Esophagus squamous epithelium (tissue), 5 donors: Measurements from ENCODE around the gene MALRD1. TPM values are rescaled to one million over a fixed set of nuclear protein-coding genes. Genes with fewer than 3 reads are reported as not detected.

Source experiments
- DNase-seq: peaks from one replicate; lab custom pipeline; 2025; lab: John Stamatoyannopoulos, UW
- H3K27ac ChIP-seq, 4 donors: fragments of 200-600 bp; sonication (generic); one replicate each; pipeline ENCODE4 v1.5.1; 2016 to 2019; ENCODE audit warnings: mild to moderate bottlenecking in 1 of 4
- H3K27me3 ChIP-seq, 4 donors: fragments of 200-600 bp; sonication (generic); 1 replicate in 3 of 4; 2 replicates in 1 of 4; pipeline versions ENCODE4 v1.5.1 to v1.6.0; 2017 to 2021; ENCODE audit warnings: antibody characterized with exemption in 1 of 4
- H3K36me3 ChIP-seq, 3 donors: fragments of 200-600 bp; sonication (generic); one replicate each; pipeline ENCODE4 v1.5.1; 2016 to 2019
- H3K4me1 ChIP-seq, 3 donors: fragments of 200-600 bp; sonication (generic); one replicate each; pipeline ENCODE4 v1.5.1; 2017 to 2019
- H3K4me3 ChIP-seq, 4 donors: fragments of 200-600 bp; sonication (generic); 1 replicate in 3 of 4; 2 replicates in 1 of 4; pipeline ENCODE4 v1.5.1; 2016 to 2019; ENCODE audit warnings: mild to moderate bottlenecking in 2 of 4, moderate library complexity in 1 of 4
- H3K9me3 ChIP-seq, 3 donors: fragments of 200-600 bp; sonication (generic); one replicate each; pipeline ENCODE4 v1.5.1; 2016 to 2019
- POLR2A ChIP-seq, 4 donors: fragments of 450-650 bp; IDR thresholded peaks; one replicate each; pipeline ENCODE4 v1.6.1; 2017; ENCODE audit warnings: antibody characterized with exemption in 4 of 4, mild to moderate bottlenecking in 4 of 4, moderate library complexity in 3 of 4
- WGBS, 2 donors: methylation state at CpG; one replicate each; pipeline ENCODE4 v1.1.5; 2018; 5-methylcytosine and 5-hydroxymethylcytosine counted together
- intact Hi-C: fragments of 100-400 bp; cut with DNase I; formaldehyde crosslinking; loops from one replicate; pipeline ENCODE4 v1.15.0; 2022
- total RNA-seq, 4 donors: library from RNA; depleted of rRNA; stranded (reverse); fragments of >200 nt; gene quantifications; one replicate each; pipeline ENCODE4 v1.1.0, GENCODE V29; 2016
- TF ChIP-seq, protein P1 (sequence below), 6 experiments: fragments of 450-650 bp in 4 of 6; fragments of 200-600 bp in 2 of 6; sonication (generic) in 2 of 6; IDR thresholded peaks; one replicate each; pipeline ENCODE4 v1.5.1; 2016 to 2019; ENCODE audit warnings: antibody characterized with exemption in 6 of 6, mild to moderate bottlenecking in 4 of 6, moderate library complexity in 4 of 6
- donor health status: DM: yes; HTN: yes; CAD: no.

MALRD1 gene
- total RNA-seq, 4 donors from 2014 or later = 0.38 TPM; not detected in 3

DNA sequence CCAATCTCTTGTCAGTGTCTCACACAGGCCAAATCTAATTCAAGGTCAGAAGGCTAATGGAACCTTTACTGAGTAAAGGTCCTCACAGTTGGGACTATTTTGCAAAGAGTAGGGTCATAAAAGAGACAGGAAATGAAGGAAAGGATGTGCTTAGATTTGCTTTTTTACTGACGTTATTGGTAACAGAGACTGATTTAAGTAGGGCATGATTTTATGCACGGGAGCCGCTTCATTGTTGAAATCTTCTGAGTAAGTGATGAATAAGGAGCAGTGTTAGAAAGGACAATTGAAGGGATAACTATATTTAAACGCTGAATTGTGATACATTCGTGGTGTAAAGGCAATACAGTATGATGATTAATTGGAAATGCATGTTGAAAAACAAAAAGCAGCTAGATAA lies 261.5 kb downstream of the MALRD1 start:
- H3K4me3 ChIP-seq = no peak overlapping the region
- no peaks in the 10 kb centered on the region for H3K4me1 ChIP-seq
- WGBS, 2 donors = 39 to 51% methylated on average over 5 of the region's 5 CpGs
- DNase-seq = no peak
- no peaks in the 10 kb centered on the region for H3K27me3 ChIP-seq
- no peak for TF ChIP-seq POLR2A (IDR thresholded peaks at IDR 0.05)
- TF ChIP-seq, protein P1, sequence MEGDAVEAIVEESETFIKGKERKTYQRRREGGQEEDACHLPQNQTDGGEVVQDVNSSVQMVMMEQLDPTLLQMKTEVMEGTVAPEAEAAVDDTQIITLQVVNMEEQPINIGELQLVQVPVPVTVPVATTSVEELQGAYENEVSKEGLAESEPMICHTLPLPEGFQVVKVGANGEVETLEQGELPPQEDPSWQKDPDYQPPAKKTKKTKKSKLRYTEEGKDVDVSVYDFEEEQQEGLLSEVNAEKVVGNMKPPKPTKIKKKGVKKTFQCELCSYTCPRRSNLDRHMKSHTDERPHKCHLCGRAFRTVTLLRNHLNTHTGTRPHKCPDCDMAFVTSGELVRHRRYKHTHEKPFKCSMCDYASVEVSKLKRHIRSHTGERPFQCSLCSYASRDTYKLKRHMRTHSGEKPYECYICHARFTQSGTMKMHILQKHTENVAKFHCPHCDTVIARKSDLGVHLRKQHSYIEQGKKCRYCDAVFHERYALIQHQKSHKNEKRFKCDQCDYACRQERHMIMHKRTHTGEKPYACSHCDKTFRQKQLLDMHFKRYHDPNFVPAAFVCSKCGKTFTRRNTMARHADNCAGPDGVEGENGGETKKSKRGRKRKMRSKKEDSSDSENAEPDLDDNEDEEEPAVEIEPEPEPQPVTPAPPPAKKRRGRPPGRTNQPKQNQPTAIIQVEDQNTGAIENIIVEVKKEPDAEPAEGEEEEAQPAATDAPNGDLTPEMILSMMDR (IDR thresholded peaks at IDR 0.05) = no peak
- no peak overlapping the region for H3K27ac ChIP-seq
- H3K36me3 ChIP-seq = no peaks in the 10 kb centered on the region
- no peaks in the 10 kb centered on the region for H3K9me3 ChIP-seq
- intact Hi-C loops = no loop called here

DNA sequence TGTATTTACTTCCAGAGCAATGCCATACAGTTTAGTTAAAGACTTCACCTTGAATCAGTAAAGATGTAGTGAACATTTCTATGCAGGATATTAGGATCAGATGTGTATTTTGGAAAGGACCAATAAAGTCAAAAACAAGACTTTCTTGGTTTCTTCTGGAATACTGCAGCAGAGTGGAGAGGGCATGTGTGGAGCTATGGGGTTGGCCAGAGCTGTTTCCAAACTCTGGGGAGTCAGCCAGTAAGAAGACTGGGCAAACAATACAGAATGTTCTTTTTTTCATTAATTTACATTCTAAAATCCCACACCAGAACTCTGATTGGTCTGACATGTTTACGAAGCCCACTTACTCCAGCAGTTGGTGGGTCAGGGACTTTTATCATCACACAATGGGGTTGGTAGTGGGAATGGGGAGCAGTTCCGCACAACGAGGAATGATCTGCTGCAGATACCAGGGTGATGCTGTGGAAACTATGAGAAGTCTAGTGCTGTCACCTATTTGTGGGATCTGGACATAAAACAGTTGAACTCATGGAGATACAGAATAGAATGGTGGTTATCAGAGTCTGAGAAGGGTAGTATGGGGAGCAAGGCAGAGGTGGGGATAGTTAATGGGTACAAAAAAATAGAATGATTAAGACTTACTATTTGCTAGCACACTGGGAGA lies 267.7 kb downstream of the MALRD1 start:
- Histone ChIP-seq H3K9me3 (no peaks in the 10 kb centered on the region), H3K4me1 (no peaks in the 10 kb centered on the region), H3K27me3 (no peaks in the 10 kb centered on the region), H3K4me3 (no peak overlapping the region), H3K36me3 (no peaks in the 10 kb centered on the region), H3K27ac (no peak overlapping the region)
- intact Hi-C loops = no loop called here
- 83 to 88% methylated on average over 3 of the region's 3 CpGs for whole genome bisulfite sequencing, 2 donors
- DNase-seq = no peak
- no peak for TF ChIP-seq POLR2A (IDR thresholded peaks at IDR 0.05)

DNA sequence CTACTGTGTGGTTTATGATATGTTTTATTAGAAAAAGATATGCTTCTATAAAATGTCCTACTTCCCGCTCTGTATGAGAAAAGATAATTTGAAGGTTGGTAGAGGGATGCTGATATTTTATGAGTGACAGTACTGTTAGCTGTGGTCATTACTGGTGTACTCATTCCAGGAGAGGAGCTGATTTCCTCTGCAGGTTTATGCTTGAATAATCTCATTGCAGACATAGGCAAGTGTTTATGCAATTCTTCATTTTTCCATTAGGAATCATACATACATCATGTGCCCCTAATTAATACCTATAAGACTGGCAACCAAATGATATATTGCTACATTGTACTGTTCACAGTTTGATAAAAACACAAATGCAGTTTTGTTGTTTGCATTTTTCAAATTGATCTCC lies 269.4 kb downstream of the MALRD1 start:
- intact Hi-C loops = no loop called here
- TF ChIP-seq POLR2A (IDR thresholded peaks at IDR 0.05) = no peak
- TF ChIP-seq, protein P1 (IDR thresholded peaks at IDR 0.05) = no peak
- DNase-seq = no peak
- H3K9me3 ChIP-seq = no peaks in the 10 kb centered on the region
- 84 to 91% methylated on average over 1 of the region's 1 CpG for WGBS, 2 donors
- no peak overlapping the region for H3K27ac ChIP-seq
- H3K4me1 ChIP-seq = no peaks in the 10 kb centered on the region
- H3K4me3 ChIP-seq = no peak overlapping the region
- H3K27me3 ChIP-seq = no peaks in the 10 kb centered on the region
- no peaks in the 10 kb centered on the region for H3K36me3 ChIP-seq

DNA sequence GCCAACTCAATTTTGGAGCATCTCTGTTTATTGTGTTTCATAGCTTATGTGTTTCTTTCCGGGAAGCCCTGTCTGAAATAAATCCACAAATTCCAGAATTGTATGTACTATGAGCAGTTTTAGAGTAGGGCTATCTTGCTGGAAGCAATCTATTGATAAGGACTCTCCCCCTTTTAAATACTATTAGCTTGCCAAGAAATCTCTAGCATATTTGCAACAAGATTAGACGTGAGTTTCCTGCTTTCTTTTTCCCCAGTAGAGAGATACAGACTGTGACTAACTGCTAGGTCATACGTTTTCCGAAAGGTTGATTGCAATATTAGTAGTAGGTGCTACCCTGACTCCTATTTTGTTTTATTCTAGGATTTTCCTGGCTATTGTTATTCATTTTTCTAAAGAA lies 277.0 kb downstream of the MALRD1 start:
- Histone ChIP-seq H3K36me3 (no peaks in the 10 kb centered on the region), H3K9me3 (no peaks in the 10 kb centered on the region), H3K27ac (no peak overlapping the region), H3K27me3 (no peaks in the 10 kb centered on the region), H3K4me3 (no peak overlapping the region), H3K4me1 (no peaks in the 10 kb centered on the region)
- intact Hi-C loops = no loop called here
- 51 to 53% methylated on average over 4 of the region's 4 CpGs for WGBS, 2 donors
- DNase-seq = no peak
- TF ChIP-seq, protein P1 (IDR thresholded peaks at IDR 0.05) = no peak
- TF ChIP-seq POLR2A (IDR thresholded peaks at IDR 0.05) = no peak

DNA sequence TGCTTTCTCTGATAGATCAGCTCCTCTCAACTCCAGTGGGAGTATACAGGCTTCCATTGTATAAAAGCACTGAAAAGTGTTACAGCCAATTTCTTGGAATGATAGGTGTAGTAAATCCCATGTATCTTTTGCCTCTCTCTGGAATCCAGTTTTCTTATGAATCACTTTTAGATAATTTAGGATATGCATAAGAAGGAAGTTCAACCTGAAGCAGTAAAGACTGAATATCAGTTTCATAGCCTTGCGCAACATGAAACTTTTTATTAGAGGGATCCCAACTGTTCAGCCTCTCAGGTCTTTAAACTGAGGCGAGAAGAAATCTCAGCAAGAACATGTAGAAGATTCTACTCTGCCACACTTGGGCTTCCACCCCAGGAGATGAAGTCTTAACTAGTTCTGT lies 280.0 kb downstream of the MALRD1 start:
- Histone ChIP-seq H3K4me1 (no peaks in the 10 kb centered on the region), H3K4me3 (no peak overlapping the region), H3K27ac (no peak overlapping the region), H3K27me3 (no peaks in the 10 kb centered on the region), H3K9me3 (no peaks in the 10 kb centered on the region), H3K36me3 (no peaks in the 10 kb centered on the region)
- TF ChIP-seq POLR2A (IDR thresholded peaks at IDR 0.05) = no peak
- TF ChIP-seq, protein P1 (IDR thresholded peaks at IDR 0.05) = no peak
- no peak for DNase-seq
- intact Hi-C loops = no loop called here
- WGBS, 2 donors = 85 to 86% methylated on average over 2 of the region's 2 CpGs
